ENCODE results near the gene UBAC2.
"Not testable (repeated sequence)": the region's sequence is repeated elsewhere in the genome, so short reads cannot be mapped to it uniquely, and the experiment has no call there.

- TF ChIP-seq, protein P1, sequence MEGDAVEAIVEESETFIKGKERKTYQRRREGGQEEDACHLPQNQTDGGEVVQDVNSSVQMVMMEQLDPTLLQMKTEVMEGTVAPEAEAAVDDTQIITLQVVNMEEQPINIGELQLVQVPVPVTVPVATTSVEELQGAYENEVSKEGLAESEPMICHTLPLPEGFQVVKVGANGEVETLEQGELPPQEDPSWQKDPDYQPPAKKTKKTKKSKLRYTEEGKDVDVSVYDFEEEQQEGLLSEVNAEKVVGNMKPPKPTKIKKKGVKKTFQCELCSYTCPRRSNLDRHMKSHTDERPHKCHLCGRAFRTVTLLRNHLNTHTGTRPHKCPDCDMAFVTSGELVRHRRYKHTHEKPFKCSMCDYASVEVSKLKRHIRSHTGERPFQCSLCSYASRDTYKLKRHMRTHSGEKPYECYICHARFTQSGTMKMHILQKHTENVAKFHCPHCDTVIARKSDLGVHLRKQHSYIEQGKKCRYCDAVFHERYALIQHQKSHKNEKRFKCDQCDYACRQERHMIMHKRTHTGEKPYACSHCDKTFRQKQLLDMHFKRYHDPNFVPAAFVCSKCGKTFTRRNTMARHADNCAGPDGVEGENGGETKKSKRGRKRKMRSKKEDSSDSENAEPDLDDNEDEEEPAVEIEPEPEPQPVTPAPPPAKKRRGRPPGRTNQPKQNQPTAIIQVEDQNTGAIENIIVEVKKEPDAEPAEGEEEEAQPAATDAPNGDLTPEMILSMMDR (IDR thresholded peaks at IDR 0.05): not testable (repeated sequence)
- TF ChIP-seq ZFX (IDR thresholded peaks at IDR 0.05; ENCODE audit: borderline replicate concordance): not testable (repeated sequence)
These were observed 208.9 kb downstream of the UBAC2 start for GRCh38 chr13:99409461-99410083.
